HepG2 (cell line): ENCODE results near the gene GUCY2D. TPM values are rescaled to one million over a fixed set of nuclear protein-coding genes. Genes with fewer than 3 reads are reported as not detected.

Experiments
- ATAC-seq: fragments of 200-7000 bp; cut with Tn5 transposase; 3 replicates; pipeline ENCODE4 v1.9.1; 2020; ENCODE audit warnings: mild to moderate bottlenecking, moderate library complexity
- BruUV-seq: library from RNA; stranded (reverse); fragments of 400-500 nt; replicated peaks from 2 replicates; lab custom pipeline; 2021; lab: Mats Ljungman, UMichigan
- CTCF ChIA-PET: fragments of 300-600 bp; formaldehyde crosslinking; extraction: SDS; loops from one replicate; lab custom pipeline; 2021; ENCODE audit warnings: low total read pairs, inconsistent platforms, low intra/inter-chr PET ratio; lab: Yijun Ruan, JAX
- POLR2A ChIA-PET: fragments of 350-600 bp; sonication (Branson Sonifier 250); formaldehyde crosslinking; loops from one replicate; lab custom pipeline; 2020; ENCODE audit warnings: antibody characterized with exemption, inconsistent platforms; lab: Yijun Ruan, JAX
- DNase-seq: peaks from one replicate; pipeline ENCODE4 v3.0.0-alpha.2; 2015; ENCODE audit warnings: low spot score
- FAIRE-seq: peaks from 3 replicates; lab custom pipeline; 2011; peaks lifted over from hg19 to GRCh38; lab: Jason Lieb, UNC
- H2AFZ ChIP-seq: one replicate; pipeline ENCODE4 v1.6.1; 2011; ENCODE audit warnings: low read length, inconsistent platforms
- H3K27ac ChIP-seq: fragments of 300-600 bp; 3 replicates; pipeline ENCODE4 v1.8.0; 2011; ENCODE audit warnings: mixed run types, mild to moderate bottlenecking, mixed read lengths, low read length, inconsistent platforms; ENCODE audit not compliant: insufficient read depth; ENCODE audit errors: extremely low read length
- H3K27me3 ChIP-seq, 2 experiments: fragments of 200-600 bp in 1 of 2; 2 replicates in 1 of 2; 3 replicates in 1 of 2; pipeline versions ENCODE4 v1.6.0 to v1.8.0; 2011; ENCODE audit warnings: low read length in 2 of 2, mild to moderate bottlenecking in 2 of 2, moderate library complexity in 2 of 2, inconsistent platforms in 1 of 2; ENCODE audit not compliant: insufficient read depth in 2 of 2, control insufficient read depth in 1 of 2
- H3K36me3 ChIP-seq, 2 experiments: fragments of 200-600 bp in 1 of 2; replicated peaks in 1 of 2; 2 replicates in 1 of 2; 3 replicates in 1 of 2; pipeline versions ENCODE4 v1.5.1 to v1.8.0; 2011; ENCODE audit warnings: low read length in 2 of 2, inconsistent platforms in 1 of 2; ENCODE audit not compliant: insufficient read depth in 2 of 2, control insufficient read depth in 1 of 2
- H3K4me1 ChIP-seq: 2 replicates; pipeline ENCODE4 v1.5.1; 2012; ENCODE audit warnings: low read length, inconsistent platforms; ENCODE audit not compliant: insufficient read depth
- H3K4me2 ChIP-seq: 2 replicates; pipeline ENCODE4 v1.6.0; 2011; ENCODE audit warnings: low read depth, low read length, inconsistent platforms
- H3K4me3 ChIP-seq, 3 experiments: fragments of 200-600 bp in 1 of 3; sonication (generic), shearing (Covaris generic) in 1 of 3; replicated peaks in 1 of 3; 2 replicates each; pipeline ENCODE4 v1.5.1; 2011 to 2016; ENCODE audit warnings: low read length in 3 of 3, inconsistent platforms in 2 of 3, low read depth in 2 of 3, mild to moderate bottlenecking in 2 of 3, control low read depth in 1 of 3, mixed read lengths in 1 of 3; ENCODE audit not compliant: insufficient read depth in 1 of 3
- H3K79me2 ChIP-seq: one replicate; pipeline ENCODE4 v1.6.1; 2011; ENCODE audit warnings: low read length, inconsistent platforms; ENCODE audit not compliant: insufficient read depth
- H3K9ac ChIP-seq: 2 replicates; pipeline ENCODE4 v1.6.0; 2011; ENCODE audit warnings: mild to moderate bottlenecking, low read depth, low read length, inconsistent platforms; ENCODE audit not compliant: insufficient read depth
- H3K9me3 ChIP-seq: 2 replicates; pipeline ENCODE4 v1.5.1; 2012; ENCODE audit warnings: mild to moderate bottlenecking, low read length
- H4K20me1 ChIP-seq: 2 replicates; pipeline ENCODE4 v1.6.0; 2011; ENCODE audit warnings: inconsistent platforms, mild to moderate bottlenecking, low read length, moderate library complexity; ENCODE audit not compliant: insufficient read depth
- ERF ChIP-seq: IDR thresholded peaks from 2 replicates; pipeline ENCODE4 v1.6.1; 2018; ENCODE audit warnings: missing biosample characterization, missing genetic modification reagents
- HOXA9 ChIP-seq: sonication (generic); formaldehyde crosslinking; IDR thresholded peaks from 2 replicates; pipeline ENCODE4 v1.8.1; 2022; ENCODE audit warnings: missing genetic modification reagents, mild to moderate bottlenecking, moderate library complexity, borderline replicate concordance
- KLF6 ChIP-seq: IDR thresholded peaks from 2 replicates; pipeline ENCODE4 v1.8.0; 2016; ENCODE audit warnings: missing biosample characterization, missing genetic modification reagents
- MAF1 ChIP-seq: sonication (generic); formaldehyde crosslinking; IDR thresholded peaks from 2 replicates; pipeline ENCODE4 v1.5.0; 2020; ENCODE audit warnings: missing genetic modification reagents, borderline replicate concordance
- MAFF ChIP-seq: IDR thresholded peaks from 2 replicates; pipeline ENCODE4 v1.6.1; 2011; ENCODE audit warnings: low read depth, low read length, improper control_type of control experiment
- MAFK ChIP-seq, 2 experiments: IDR thresholded peaks in 1 of 2; conservative IDR thresholded peaks in 1 of 2; 2 replicates each; pipeline ENCODE4 v1.6.1; 2011; ENCODE audit warnings: improper control_type of control experiment in 2 of 2, low read length in 2 of 2
- MEIS2 ChIP-seq: sonication (generic); formaldehyde crosslinking; IDR thresholded peaks from 2 replicates; pipeline ENCODE4 v1.9.0; 2021; ENCODE audit warnings: mild to moderate bottlenecking, missing genetic modification reagents
- NFE2L2 ChIP-seq: fragments of 150-350 bp; IDR thresholded peaks from 2 replicates; pipeline ENCODE4 v1.6.1; 2014; ENCODE audit warnings: low read length
- PBX2 ChIP-seq: IDR thresholded peaks from 2 replicates; pipeline ENCODE4 v1.6.1; 2016; ENCODE audit warnings: control low read depth
- SCMH1 ChIP-seq: sonication (generic); formaldehyde crosslinking; IDR thresholded peaks from 2 replicates; pipeline ENCODE4 v1.9.0; 2021; ENCODE audit warnings: missing genetic modification reagents, mild to moderate bottlenecking, borderline replicate concordance
- SOX13 ChIP-seq, 3 experiments: fragments of 450-650 bp in 1 of 3; sonication (generic) in 1 of 3; formaldehyde crosslinking in 1 of 3; IDR thresholded peaks in 2 of 3; conservative IDR thresholded peaks in 1 of 3; 2 replicates each; pipeline versions ENCODE4 v1.5.0 to v1.6.1; 2016 to 2020; ENCODE audit warnings: antibody characterized with exemption in 1 of 3, mild to moderate bottlenecking in 1 of 3, missing compliant biosample characterization in 1 of 3, missing genetic modification reagents in 1 of 3, moderate library complexity in 1 of 3
- TEF ChIP-seq: sonication (generic); formaldehyde crosslinking; IDR thresholded peaks from 2 replicates; pipeline ENCODE4 v1.5.0; 2020; ENCODE audit warnings: missing genetic modification reagents
- U2AF1 ChIP-seq: fragments of 200-400 bp; formaldehyde crosslinking; optimal IDR thresholded peaks from 2 replicates; pipeline ENCODE3; 2017; ENCODE audit warnings: mild to moderate bottlenecking, low read depth, low read length
- ZNF260 ChIP-seq: sonication (generic); formaldehyde crosslinking; IDR thresholded peaks from 2 replicates; pipeline ENCODE4 v1.4.0; 2020; ENCODE audit warnings: missing genetic modification reagents, low read depth, mild to moderate bottlenecking, borderline replicate concordance
- ZNF441 ChIP-seq: sonication (generic); formaldehyde crosslinking; IDR thresholded peaks from 2 replicates; pipeline ENCODE4 v1.7.0; 2021; ENCODE audit warnings: missing genetic modification reagents, borderline replicate concordance
- ZNF614 ChIP-seq: IDR thresholded peaks from 2 replicates; pipeline ENCODE4 v1.6.1; 2018; ENCODE audit warnings: missing biosample characterization, missing genetic modification reagents, inconsistent platforms, borderline replicate concordance
- ZNF691 ChIP-seq: sonication (generic); formaldehyde crosslinking; IDR thresholded peaks from 2 replicates; pipeline ENCODE4 v1.4.0; 2020; ENCODE audit warnings: missing genetic modification reagents, low read depth, mild to moderate bottlenecking, borderline replicate concordance
- WGBS: methylation state at CpG from one replicate; pipeline ENCODE4 v1.1.6; 2017; ENCODE audit warnings: low lambda C conversion rate; 5-methylcytosine and 5-hydroxymethylcytosine counted together
- in situ Hi-C: cut with HindIII; loops from 2 replicates; pipeline ENCODE4 v1.10.0; 2017; ENCODE audit warnings: low pct_unique_long_range_greater_than_20kb; ENCODE audit not compliant: extremely low pct_ligation_motif_present
- intact Hi-C: fragments of 100-400 bp; cut with micrococcal nuclease; formaldehyde crosslinking; loops from one replicate; pipeline ENCODE4 v1.10.0; 2022; ENCODE audit not compliant: unreplicated experiment
- polyA plus RNA-seq, 8 experiments: library from polyadenylated mRNA; depleted of rRNA in 3 of 8; stranded (reverse) in 7 of 8; unstranded in 1 of 8; fragments of >200 nt; fragmentation: Illumina TruSeq in 4 of 8; extraction: Trizol in 4 of 8; gene quantifications; 2 replicates each; pipeline versions ENCODE4 v1.2.1 to v1.2.3, GENCODE V29; 2011 to 2016; ENCODE audit warnings: low read depth in 4 of 8, missing spikeins in 1 of 8, mixed read lengths in 1 of 8; ENCODE audit not compliant: insufficient read depth in 1 of 8
- total RNA-seq, 5 experiments: library from RNA; depleted of rRNA; stranded (reverse); fragments of >200 nt; fragmentation: Illumina TruSeq; extraction: Trizol; gene quantifications; 2 replicates each; pipeline ENCODE4 v1.2.3, GENCODE V29; 2016; ENCODE audit warnings: low read depth in 1 of 5

Gene GUCY2D
- total and polyA plus RNA-seq, 2 of the 13 experiments (the other 11 are each of a cell fraction or from before 2014, with no cell fraction given) = not detected

GRCh38 chr17:7967751-7968150, 34.7 kb upstream of the GUCY2D start:
- FAIRE-seq (no peak), ATAC-seq (no peak), DNase-seq (no peak)
- no peaks in the 10 kb centered on the region for H3K79me2 ChIP-seq
- no peaks in the 10 kb centered on the region for H4K20me1 ChIP-seq
- intact Hi-C loops = no loop called here
- H3K4me2 ChIP-seq = no peak overlapping the region
- H3K9ac ChIP-seq = no peak overlapping the region
- 0% methylated on average over 1 of the region's 2 CpGs for WGBS
- BruUV-seq = no TSS peak
- H3K27me3 ChIP-seq = peaks cover 0 to 10% of the 10 kb centered on the region in 2 experiments; a peak in 2 of 5 replicates
- H3K36me3 ChIP-seq = no peaks in the 10 kb centered on the region
- in situ Hi-C loops = no loop called here
- peak; percentile 73 to 85 for TF ChIP-seq MAFK (conservative IDR thresholded peaks at IDR 0.05 in 1 of 2, IDR thresholded peaks at IDR 0.05 in 1 of 2; ENCODE audit: low read length in 2 of 2)
- peak; percentile 80 for TF ChIP-seq MAFF
- no peak for TF ChIP-seq KLF6 (CRISPR knock-in tag)
- H3K4me3 ChIP-seq = no peak overlapping the region
- no peak overlapping the region for H3K27ac ChIP-seq
- H3K9me3 ChIP-seq = no peaks in the 10 kb centered on the region
- no peaks in the 10 kb centered on the region for H3K4me1 ChIP-seq
- H2AFZ ChIP-seq = no peak overlapping the region
- ChIA-PET POLR2A (no interaction called here), CTCF (no interaction called here)

- FAIRE-seq = no peak
- no peak for ATAC-seq
- Histone ChIP-seq H3K36me3 (no peaks in the 10 kb centered on the region), H3K4me2 (no peak overlapping the region), H2AFZ (no peak overlapping the region), H4K20me1 (no peaks in the 10 kb centered on the region), H3K9me3 (peaks cover 9% of the 10 kb centered on the region), H3K4me3 (no peak overlapping the region), H3K79me2 (no peaks in the 10 kb centered on the region), H3K27ac (no peak overlapping the region), H3K4me1 (no peaks in the 10 kb centered on the region), H3K27me3 (peaks cover 0 to 10% of the 10 kb centered on the region in 2 experiments; a peak in 2 of 5 replicates), H3K9ac (no peak overlapping the region)
- POLR2A ChIA-PET = no interaction called here
- WGBS = 43% methylated on average over 6 of the region's 6 CpGs
- DNase-seq = no peak
- BruUV-seq = no TSS peak
- intact Hi-C loops = no loop called here
- CTCF ChIA-PET = no interaction called here
- in situ Hi-C loops = no loop called here
- no peak for TF ChIP-seq NFE2L2
- TF ChIP-seq HOXA9 (CRISPR knock-in tag) = no peak
- no peak for TF ChIP-seq SOX13 (IDR thresholded peaks at IDR 0.05)
- TF ChIP-seq SOX13 (CRISPR knock-in tag; conservative IDR thresholded peaks at IDR 0.05 in 1 of 2, IDR thresholded peaks at IDR 0.05 in 1 of 2) = no peak
- TF ChIP-seq MEIS2 = no peak
- no peak for TF ChIP-seq U2AF1
- TF ChIP-seq PBX2 (CRISPR knock-in tag) = no peak
- TF ChIP-seq ZNF614 = no peak
- TF ChIP-seq ZNF691 (CRISPR knock-in tag) = no peak
- TF ChIP-seq ERF (CRISPR knock-in tag) = no peak
- TF ChIP-seq ZNF260 (CRISPR knock-in tag) = no peak
- no peak for TF ChIP-seq SCMH1 (CRISPR knock-in tag)
- no peak for TF ChIP-seq MAF1
- TF ChIP-seq TEF = no peak
- TF ChIP-seq ZNF441 (CRISPR knock-in tag) = no peak
These were observed 33.0 kb upstream of the GUCY2D start for GRCh38 chr17:7969433-7969832.
